Caco-2 (cell line): ENCODE results near the gene PVALEF. TPM values are rescaled to one million over a fixed set of nuclear protein-coding genes. Genes with fewer than 3 reads are reported as not detected.

Source experiments
- BruUV-seq: library from RNA; stranded (reverse); fragments of 400-500 nt; replicated peaks from 2 replicates; lab custom pipeline; 2021; lab: Mats Ljungman, UMichigan
- CTCF ChIA-PET: fragments of 300-600 bp; sonication (Branson Sonifier 250); formaldehyde crosslinking; loops from one replicate; lab custom pipeline; 2022; ENCODE audit warnings: antibody characterized with exemption; lab: Charles Lee
- POLR2A ChIA-PET: fragments of 300-600 bp; sonication (Branson Sonifier 250); formaldehyde crosslinking; loops from one replicate; lab custom pipeline; 2022; ENCODE audit warnings: antibody characterized with exemption; lab: Charles Lee
- DNase-seq, 2 experiments: peaks; one replicate each; pipeline versions ENCODE4 v3.0.0 to v3.0.0-alpha.2; 2020 to 2022
- H3K27me3 ChIP-seq: replicated peaks from 2 replicates; pipeline ENCODE4 v1.6.0; 2011; ENCODE audit warnings: low read length; ENCODE audit not compliant: control insufficient read depth, insufficient read depth
- H3K36me3 ChIP-seq: 2 replicates; pipeline ENCODE4 v1.5.1; 2011; ENCODE audit warnings: low read length; ENCODE audit not compliant: control insufficient read depth, insufficient read depth
- H3K4me1 ChIP-seq: fragments of 250-450 bp; sonication (Bioruptor Pico); 2 replicates; pipeline ENCODE4 v1.5.1; 2020; ENCODE audit warnings: mild to moderate bottlenecking
- H3K4me3 ChIP-seq: 2 replicates; pipeline ENCODE4 v1.5.1; 2011; ENCODE audit warnings: low read depth, mild to moderate bottlenecking, control low read depth, low read length
- H3K9me3 ChIP-seq: fragments of 250-450 bp; sonication (Bioruptor Pico); 2 replicates; pipeline ENCODE4 v1.5.1; 2020; ENCODE audit warnings: mild to moderate bottlenecking, moderate library complexity
- H3K27ac Mint-ChIP-seq: one replicate; pipeline ENCODE4 v1.8.0; 2022; ENCODE audit warnings: mixed read lengths; ENCODE audit not compliant: unreplicated experiment
- H3K27me3 Mint-ChIP-seq: one replicate; pipeline ENCODE4 v1.8.0; 2022; ENCODE audit warnings: mixed read lengths; ENCODE audit not compliant: insufficient read depth, unreplicated experiment
- H3K36me3 Mint-ChIP-seq: one replicate; pipeline ENCODE4 v1.8.0; 2022; ENCODE audit warnings: mild to moderate bottlenecking, mixed read lengths; ENCODE audit not compliant: insufficient read depth, unreplicated experiment
- H3K4me1 Mint-ChIP-seq: one replicate; pipeline ENCODE4 v1.8.0; 2022; ENCODE audit warnings: low read depth, mixed read lengths; ENCODE audit not compliant: unreplicated experiment
- H3K4me3 Mint-ChIP-seq: one replicate; pipeline ENCODE4 v1.8.0; 2022; ENCODE audit warnings: mild to moderate bottlenecking, moderate library complexity, mixed read lengths; ENCODE audit not compliant: unreplicated experiment
- H3K9me3 Mint-ChIP-seq: one replicate; pipeline ENCODE4 v1.8.0; 2022; ENCODE audit warnings: mixed read lengths; ENCODE audit not compliant: unreplicated experiment
- intact Hi-C: fragments of 100-400 bp; cut with micrococcal nuclease; formaldehyde crosslinking; loops from one replicate; pipeline ENCODE4 v1.10.0; 2022; ENCODE audit not compliant: unreplicated experiment
- total RNA-seq: library from RNA; stranded (reverse); gene quantifications from 2 replicates; pipeline ENCODE4 v1.2.3, GENCODE V29; 2022
- TF ChIP-seq, protein P1 (sequence below), 2 experiments: fragments of 200-600 bp in 1 of 2; IDR thresholded peaks; 1 replicate in 1 of 2; 2 replicates in 1 of 2; pipeline versions ENCODE4 v1.5.1 to v1.8.0; 2011 to 2022; ENCODE audit warnings: antibody characterized with exemption in 1 of 2, control low read depth in 1 of 2, inconsistent platforms in 1 of 2, low read depth in 1 of 2, low read length in 1 of 2, mild to moderate bottlenecking in 1 of 2, moderate library complexity in 1 of 2; ENCODE audit not compliant: insufficient read depth in 1 of 2, severe bottlenecking in 1 of 2, unreplicated experiment in 1 of 2

Gene PVALEF
- total RNA-seq, 1 experiment from 2014 or later = not detected

DNA sequence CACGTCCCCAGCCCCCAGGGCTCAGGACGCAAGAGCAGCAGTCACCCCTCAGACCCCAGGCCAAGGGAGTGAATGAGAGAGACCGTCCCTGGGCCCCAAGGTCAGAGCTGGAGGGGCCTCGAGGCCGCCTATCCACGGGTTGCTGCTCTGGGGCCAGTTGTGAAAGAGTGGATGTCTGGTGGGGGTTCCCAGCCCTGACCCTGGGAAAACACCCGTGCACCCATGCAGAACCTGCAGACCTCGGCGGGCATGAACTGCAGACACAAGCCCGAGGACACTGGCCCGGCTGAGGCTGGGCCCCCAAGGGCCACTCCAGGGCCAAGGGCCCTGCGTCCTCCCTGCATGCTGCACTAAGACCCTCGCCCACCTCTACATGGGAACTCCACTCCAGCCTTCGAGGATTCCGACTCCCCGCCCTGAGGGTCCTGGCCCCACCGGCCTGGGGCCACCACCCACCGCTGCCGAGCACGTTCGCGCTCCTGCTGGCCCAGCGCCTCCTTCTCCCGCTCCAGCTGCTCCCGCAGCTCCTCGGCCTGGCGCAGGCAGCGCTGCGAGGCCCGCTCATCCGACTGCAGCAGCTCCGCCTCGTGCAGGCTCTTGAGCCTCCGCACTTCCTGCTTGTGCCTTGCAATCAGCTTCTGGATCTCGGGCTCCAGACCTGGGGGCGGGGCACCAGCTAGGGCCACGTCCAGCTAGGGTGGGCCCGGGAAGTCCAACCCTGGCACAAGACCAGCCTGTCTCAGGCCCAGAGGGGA, 28.3 kb downstream of the PVALEF start:
- Mint-ChIP-seq H3K4me3 (no peak overlapping the region), H3K36me3 (peaks cover 4% of the 10 kb centered on the region), H3K27ac (no peak overlapping the region), H3K4me1 (no peaks in the 10 kb centered on the region), H3K9me3 (no peaks in the 10 kb centered on the region), H3K27me3 (no peaks in the 10 kb centered on the region)
- TF ChIP-seq, protein P1, sequence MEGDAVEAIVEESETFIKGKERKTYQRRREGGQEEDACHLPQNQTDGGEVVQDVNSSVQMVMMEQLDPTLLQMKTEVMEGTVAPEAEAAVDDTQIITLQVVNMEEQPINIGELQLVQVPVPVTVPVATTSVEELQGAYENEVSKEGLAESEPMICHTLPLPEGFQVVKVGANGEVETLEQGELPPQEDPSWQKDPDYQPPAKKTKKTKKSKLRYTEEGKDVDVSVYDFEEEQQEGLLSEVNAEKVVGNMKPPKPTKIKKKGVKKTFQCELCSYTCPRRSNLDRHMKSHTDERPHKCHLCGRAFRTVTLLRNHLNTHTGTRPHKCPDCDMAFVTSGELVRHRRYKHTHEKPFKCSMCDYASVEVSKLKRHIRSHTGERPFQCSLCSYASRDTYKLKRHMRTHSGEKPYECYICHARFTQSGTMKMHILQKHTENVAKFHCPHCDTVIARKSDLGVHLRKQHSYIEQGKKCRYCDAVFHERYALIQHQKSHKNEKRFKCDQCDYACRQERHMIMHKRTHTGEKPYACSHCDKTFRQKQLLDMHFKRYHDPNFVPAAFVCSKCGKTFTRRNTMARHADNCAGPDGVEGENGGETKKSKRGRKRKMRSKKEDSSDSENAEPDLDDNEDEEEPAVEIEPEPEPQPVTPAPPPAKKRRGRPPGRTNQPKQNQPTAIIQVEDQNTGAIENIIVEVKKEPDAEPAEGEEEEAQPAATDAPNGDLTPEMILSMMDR (IDR thresholded peaks at IDR 0.05; ENCODE audit: insufficient read depth in 1 of 2, low read depth in 1 of 2, low read length in 1 of 2, severe bottlenecking in 1 of 2, unreplicated experiment in 1 of 2) = no peak
- Histone ChIP-seq H3K36me3 (no peaks in the 10 kb centered on the region; the same call in 1 of the 2 replicates), H3K4me3 (no peak overlapping the region), H3K9me3 (no peaks in the 10 kb centered on the region), H3K27me3 (no peaks in the 10 kb centered on the region), H3K4me1 (no peaks in the 10 kb centered on the region)
- intact Hi-C loops = no loop called here
- POLR2A ChIA-PET = no interaction called here
- BruUV-seq = no TSS peak
- DNase-seq = no peak
- CTCF ChIA-PET = interaction anchor here (1.7 kb wide), 1 partner anchor 7 kb away, joined by 5 read pairs; no protein-coding TSS in a partner anchor

DNA sequence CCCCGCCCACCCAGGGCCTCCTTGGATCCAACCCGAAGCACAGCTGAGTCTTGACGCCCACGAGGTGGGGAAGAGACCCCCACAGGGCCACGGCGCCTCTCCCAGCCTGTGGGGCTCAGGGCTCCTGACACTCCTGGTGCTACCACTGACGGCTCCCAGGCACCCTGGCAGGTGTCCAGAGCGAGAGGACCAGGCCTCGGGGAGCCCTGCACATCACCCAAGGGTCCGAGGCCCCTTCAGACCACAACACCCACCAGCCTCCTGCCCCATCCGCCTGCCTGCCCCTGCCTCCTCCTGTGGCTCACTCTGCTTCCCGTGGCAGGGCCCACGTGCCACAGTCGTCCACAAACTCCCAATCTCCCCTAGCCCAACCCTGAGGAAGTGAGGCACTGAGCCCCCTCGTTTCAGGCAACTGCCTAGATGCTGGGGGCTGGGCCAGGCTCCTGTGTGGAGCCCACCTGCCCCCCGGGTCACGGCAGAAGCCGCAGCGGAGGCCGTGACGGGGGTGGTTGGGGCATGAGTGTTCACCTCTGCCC, 29.0 kb downstream of the PVALEF start:
- intact Hi-C loops = no loop called here
- ChIA-PET POLR2A (no interaction called here), CTCF (no interaction called here)
- no peaks in the 10 kb centered on the region for H3K27me3 Mint-ChIP-seq
- H3K27ac Mint-ChIP-seq = no peak overlapping the region
- H3K4me3 ChIP-seq = no peak overlapping the region
- H3K36me3 Mint-ChIP-seq = peaks cover 6% of the 10 kb centered on the region
- no peaks in the 10 kb centered on the region; the same call in 1 of the 2 replicates for H3K36me3 ChIP-seq
- no peak overlapping the region for H3K4me3 Mint-ChIP-seq
- BruUV-seq = no TSS peak
- no peaks in the 10 kb centered on the region for H3K9me3 ChIP-seq
- TF ChIP-seq, protein P1 (IDR thresholded peaks at IDR 0.05; ENCODE audit: insufficient read depth in 1 of 2, low read depth in 1 of 2, low read length in 1 of 2, severe bottlenecking in 1 of 2, unreplicated experiment in 1 of 2) = no peak
- no peak for DNase-seq
- no peaks in the 10 kb centered on the region for H3K27me3 ChIP-seq
- no peaks in the 10 kb centered on the region for H3K4me1 ChIP-seq
- no peaks in the 10 kb centered on the region for H3K4me1 Mint-ChIP-seq
- no peaks in the 10 kb centered on the region for H3K9me3 Mint-ChIP-seq

DNA sequence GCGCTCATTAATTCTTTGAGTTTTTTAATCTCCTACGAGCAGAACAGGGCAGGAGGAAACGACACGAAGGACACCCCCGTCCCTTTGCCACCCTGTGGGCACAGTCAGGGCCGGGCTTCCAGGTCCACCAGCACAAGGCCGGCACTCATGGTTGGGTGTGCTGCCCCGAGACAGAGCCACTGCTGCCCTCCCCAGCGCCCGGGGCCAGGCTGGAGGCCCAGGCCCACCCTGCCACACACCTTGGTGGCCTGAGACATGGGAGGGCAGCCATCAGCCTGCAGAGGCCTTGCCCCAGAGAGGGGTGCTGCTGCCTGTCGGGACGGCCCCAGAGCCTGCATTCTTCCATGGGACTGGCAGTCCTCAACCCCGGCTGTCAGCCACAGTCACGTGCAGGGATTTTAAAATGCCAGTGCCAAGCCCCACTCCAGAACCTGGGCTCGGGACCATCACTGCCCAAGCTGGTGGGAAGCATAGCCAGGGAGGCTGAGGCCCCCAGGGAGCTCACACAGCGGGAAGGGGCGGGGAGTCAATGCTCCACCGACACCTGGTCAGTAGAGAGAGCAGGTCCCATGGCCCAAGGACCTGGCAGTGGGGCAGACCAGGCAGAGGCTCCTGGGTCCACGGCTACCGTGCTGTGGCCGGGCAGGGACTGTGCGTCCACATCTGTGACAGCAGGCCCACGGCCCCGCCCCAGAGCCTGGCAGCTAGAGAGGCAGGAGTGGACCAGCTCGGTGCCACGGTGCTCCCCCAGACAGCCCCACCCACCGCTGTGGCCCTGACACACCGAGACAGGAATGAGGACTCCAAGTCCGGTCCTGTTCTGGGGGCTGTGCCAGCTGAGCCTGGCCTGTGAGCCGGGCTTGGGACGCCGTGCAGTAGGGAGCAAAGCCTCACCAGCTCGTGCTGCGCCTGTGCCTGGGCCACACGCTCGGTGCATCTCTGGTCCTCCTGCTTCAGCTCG, 29.9 kb downstream of the PVALEF start:
- no peaks in the 10 kb centered on the region for H3K9me3 ChIP-seq
- TF ChIP-seq, protein P1 (IDR thresholded peaks at IDR 0.05; ENCODE audit: insufficient read depth in 1 of 2, low read depth in 1 of 2, low read length in 1 of 2, severe bottlenecking in 1 of 2, unreplicated experiment in 1 of 2) = no peak
- BruUV-seq = no TSS peak
- H3K4me3 Mint-ChIP-seq = no peak overlapping the region
- H3K9me3 Mint-ChIP-seq = no peaks in the 10 kb centered on the region
- no peaks in the 10 kb centered on the region for H3K27me3 Mint-ChIP-seq
- H3K27me3 ChIP-seq = no peaks in the 10 kb centered on the region
- no peak overlapping the region for H3K27ac Mint-ChIP-seq
- intact Hi-C loops = no loop called here
- CTCF ChIA-PET = no interaction called here
- peaks cover 6% of the 10 kb centered on the region for H3K36me3 Mint-ChIP-seq
- DNase-seq = no peak
- H3K4me3 ChIP-seq = no peak overlapping the region
- H3K36me3 ChIP-seq = no peaks in the 10 kb centered on the region; the same call in 1 of the 2 replicates
- no peaks in the 10 kb centered on the region for H3K4me1 Mint-ChIP-seq
- no peaks in the 10 kb centered on the region for H3K4me1 ChIP-seq
- POLR2A ChIA-PET = no interaction called here
